Measurements from ENCODE around the gene TMEM201.

Gene TMEM201

DNA sequence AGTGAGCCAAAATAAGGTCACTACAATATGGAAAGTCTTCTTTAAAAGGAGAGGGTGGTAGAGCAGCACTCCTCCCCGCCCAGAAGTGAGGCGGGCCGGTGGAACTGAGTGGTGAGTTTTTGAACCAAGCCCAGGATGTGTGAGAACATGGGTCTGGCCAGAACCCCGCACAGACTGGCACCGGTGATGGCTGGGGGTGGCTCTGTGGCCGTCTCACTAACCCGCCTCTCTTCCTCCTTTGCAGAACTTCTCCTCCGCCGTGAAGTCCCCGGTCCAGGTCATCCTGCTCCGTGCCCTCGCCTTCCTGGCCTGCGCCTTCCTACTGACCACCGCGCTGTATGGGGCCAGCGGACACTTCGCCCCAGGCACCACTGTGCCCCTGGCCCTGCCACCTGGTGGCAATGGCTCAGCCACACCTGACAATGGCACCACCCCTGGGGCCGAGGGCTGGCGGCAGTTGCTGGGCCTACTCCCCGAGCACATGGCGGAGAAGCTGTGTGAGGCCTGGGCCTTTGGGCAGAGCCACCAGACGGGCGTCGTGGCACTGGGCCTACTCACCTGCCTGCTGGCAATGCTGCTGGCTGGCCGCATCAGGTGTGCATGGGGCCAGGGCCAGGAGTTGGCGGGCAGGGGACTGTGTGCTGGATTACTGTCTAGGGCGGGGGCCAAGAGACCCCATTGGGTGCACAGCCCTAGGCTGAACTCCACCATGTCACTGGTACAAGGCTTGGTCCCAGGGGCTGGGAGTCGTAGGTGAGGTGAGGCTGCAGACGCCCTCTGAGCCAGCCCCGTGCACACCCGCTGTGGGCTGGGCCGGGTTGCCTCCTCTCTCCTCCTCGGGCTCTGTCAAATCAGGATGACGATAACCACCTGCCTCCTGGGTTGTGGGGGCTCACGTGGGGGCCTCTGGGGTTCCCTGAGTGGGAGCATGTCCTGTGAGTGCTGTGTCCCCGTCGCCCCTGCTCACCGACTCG, 12.4 kb downstream of the TMEM201 start:
- H3K4me3 ChIP-seq (ENCODE audit: low read depth, low read length), result no peak overlapping the region
- DNase-seq (ENCODE audit: low read depth), result no peak
- TF ChIP-seq, protein P1, sequence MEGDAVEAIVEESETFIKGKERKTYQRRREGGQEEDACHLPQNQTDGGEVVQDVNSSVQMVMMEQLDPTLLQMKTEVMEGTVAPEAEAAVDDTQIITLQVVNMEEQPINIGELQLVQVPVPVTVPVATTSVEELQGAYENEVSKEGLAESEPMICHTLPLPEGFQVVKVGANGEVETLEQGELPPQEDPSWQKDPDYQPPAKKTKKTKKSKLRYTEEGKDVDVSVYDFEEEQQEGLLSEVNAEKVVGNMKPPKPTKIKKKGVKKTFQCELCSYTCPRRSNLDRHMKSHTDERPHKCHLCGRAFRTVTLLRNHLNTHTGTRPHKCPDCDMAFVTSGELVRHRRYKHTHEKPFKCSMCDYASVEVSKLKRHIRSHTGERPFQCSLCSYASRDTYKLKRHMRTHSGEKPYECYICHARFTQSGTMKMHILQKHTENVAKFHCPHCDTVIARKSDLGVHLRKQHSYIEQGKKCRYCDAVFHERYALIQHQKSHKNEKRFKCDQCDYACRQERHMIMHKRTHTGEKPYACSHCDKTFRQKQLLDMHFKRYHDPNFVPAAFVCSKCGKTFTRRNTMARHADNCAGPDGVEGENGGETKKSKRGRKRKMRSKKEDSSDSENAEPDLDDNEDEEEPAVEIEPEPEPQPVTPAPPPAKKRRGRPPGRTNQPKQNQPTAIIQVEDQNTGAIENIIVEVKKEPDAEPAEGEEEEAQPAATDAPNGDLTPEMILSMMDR (IDR thresholded peaks at IDR 0.05; ENCODE audit: insufficient read depth, low read depth, low read length, missing control alignments), result no peak

DNA sequence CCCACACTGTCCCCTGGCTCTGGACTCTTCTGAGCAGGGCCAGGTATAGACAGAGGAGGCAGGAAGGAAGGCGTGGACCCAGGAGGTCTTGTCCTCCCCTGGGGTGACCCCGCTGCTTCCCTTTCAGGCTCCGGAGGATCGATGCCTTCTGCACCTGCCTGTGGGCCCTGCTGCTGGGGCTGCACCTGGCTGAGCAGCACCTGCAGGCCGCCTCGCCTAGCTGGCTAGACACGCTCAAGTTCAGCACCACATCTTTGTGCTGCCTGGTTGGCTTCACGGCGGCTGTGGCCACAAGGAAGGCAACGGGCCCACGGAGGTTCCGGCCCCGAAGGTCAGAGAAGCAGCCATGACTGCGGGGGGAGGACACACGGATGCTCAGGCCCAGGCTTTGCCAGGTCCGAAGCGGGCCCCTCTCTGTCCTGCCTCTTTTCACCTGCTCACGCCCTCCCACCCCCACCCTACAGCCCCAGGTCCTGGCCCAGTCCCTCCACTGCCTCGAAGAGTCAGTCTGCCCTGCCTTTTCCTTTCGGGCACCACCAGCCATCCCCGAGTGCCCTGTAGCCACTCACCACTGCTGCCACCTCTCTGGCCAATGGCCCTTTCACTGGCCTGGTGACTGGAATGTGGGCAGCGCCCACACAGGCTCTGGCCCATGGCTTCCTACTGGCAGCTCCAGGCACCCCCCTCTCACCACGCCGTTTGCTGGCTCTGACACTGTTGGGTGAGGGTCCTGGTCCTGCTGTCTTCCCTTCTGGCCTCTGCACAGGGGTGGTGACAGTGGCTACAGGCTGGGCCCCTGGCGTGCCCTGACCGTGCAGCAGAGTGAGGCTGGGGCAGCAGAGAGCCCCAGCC, 13.5 kb downstream of the TMEM201 start:
- H3K4me3 ChIP-seq (ENCODE audit: low read depth, low read length), result no peak overlapping the region
- no peak for DNase-seq (ENCODE audit: low read depth)
- TF ChIP-seq, protein P1 (IDR thresholded peaks at IDR 0.05; ENCODE audit: insufficient read depth, low read depth, low read length, missing control alignments), result no peak

DNA sequence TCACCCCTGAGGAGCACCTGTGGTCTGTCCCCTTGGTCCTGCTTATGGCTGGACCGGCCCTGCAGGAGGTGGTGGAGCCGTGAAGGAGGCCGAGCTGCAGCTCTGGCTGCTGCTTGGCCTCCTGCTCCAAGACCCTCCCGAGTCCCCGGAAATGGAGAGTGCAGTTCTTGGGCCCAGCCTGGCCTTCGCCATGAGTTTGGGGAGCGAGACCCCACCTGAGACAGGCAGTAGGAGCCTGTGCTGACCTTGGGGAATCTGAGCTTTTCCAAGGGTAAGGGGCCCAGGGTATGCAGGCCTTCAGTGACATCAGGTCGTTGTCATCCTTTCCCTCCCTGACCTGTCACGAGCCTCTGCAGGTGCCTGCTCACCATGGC, 14.1 kb downstream of the TMEM201 start:
- DNase-seq (ENCODE audit: low read depth), result no peak
- no peak overlapping the region for H3K4me3 ChIP-seq (ENCODE audit: low read depth, low read length)
- TF ChIP-seq, protein P1 (IDR thresholded peaks at IDR 0.05; ENCODE audit: insufficient read depth, low read depth, low read length, missing control alignments), result no peak

DNA sequence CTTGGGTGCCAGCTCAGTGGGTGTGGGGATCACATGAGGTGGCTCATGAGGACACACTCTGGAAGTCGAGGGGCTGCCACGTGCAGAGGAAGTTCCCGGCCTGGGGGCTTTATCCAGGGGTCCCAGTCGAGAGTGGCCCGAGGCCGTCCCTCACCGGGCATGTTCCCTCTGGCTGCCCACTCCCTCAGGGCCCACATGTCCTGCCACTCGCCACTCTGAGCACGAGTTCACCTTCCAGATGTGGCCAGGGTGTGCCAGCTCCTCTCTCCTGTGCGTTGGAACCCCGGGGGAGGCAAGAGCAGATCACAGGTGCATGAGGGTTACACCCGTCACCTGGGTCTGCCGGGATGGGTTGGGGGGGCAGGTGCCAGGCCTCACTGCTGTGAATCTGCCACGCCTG, 14.6 kb downstream of the TMEM201 start:
- DNase-seq (ENCODE audit: low read depth), result no peak
- TF ChIP-seq, protein P1 (IDR thresholded peaks at IDR 0.05; ENCODE audit: insufficient read depth, low read depth, low read length, missing control alignments), result no peak

DNA sequence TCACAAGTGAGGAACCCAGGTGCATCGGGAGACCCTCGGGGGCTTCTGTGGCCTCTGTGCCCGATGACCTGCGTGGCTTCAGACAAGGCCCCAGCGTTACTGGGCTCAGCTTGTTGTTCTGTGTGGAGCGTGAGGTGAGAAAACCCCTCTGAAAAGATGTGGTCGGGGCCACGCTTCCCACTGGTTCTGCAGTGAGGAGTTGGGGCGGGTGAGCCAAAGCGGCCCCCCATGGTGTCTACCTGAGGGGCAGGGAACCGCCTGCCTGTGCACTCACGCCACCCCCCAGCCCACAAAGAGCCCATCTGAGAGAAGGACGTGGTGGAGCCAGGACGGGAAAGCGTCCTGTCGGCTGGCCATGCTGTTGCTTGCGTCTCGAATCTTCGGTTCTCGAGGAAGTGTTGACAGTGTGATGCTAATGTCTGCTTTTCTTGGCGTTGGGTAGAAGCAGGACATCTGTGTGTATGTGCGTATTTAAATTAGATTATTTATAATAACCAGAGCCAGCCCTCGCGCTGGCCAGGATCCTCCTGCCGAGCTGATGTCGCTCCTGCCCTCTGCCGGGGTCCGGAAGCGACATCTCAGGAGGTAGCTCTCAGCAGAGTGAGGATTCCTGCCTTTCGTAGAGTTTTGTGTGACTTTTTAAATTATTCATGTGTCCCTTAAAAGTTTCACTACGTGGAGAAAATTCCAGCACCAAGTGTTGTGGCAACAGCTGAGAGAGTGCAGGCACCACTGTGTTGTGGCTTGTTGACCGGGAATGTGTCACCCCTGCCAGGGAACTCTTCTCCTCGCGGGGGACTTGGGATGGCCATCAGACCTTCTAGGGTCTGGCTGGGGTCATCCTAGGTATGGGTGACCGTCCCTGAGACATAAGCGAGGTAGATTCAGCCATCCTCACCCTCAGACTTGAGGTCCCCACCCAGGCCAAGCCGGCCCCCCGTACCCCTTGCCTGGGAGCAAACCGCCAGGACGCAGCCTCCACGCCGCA, 15.3 kb downstream of the TMEM201 start:
- H3K4me3 ChIP-seq (ENCODE audit: low read depth, low read length), result no peak overlapping the region
- DNase-seq (ENCODE audit: low read depth), result no peak
- TF ChIP-seq, protein P1 (IDR thresholded peaks at IDR 0.05; ENCODE audit: insufficient read depth, low read depth, low read length, missing control alignments), result no peak

More for the DNA sequence above, 14.6 kb downstream of the TMEM201 start:
- H3K4me3 ChIP-seq (ENCODE audit: low read depth, low read length), result no peak overlapping the region

DNA sequence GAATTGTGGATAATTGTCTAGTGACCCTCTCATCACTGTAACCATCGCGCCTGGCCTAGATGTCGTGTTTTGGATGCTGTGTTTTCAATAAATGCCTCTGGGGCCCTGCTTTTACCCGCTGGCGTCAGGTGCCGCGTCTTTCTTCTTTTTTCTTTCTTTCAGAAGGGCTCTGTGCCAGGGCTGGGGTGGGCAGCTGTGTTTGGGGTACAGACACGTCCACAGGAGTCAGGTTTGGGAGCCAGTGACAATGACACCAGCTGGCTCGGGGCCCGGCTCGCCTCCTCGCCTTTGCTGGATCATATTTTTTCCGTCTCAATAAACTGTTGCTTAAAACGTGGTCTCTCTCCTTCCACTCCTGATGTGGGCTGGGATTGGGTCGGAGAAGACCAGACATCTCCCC, 16.1 kb downstream of the TMEM201 start:
- TF ChIP-seq, protein P1 (IDR thresholded peaks at IDR 0.05; ENCODE audit: insufficient read depth, low read depth, low read length, missing control alignments), result no peak
- H3K4me3 ChIP-seq (ENCODE audit: low read depth, low read length), result no peak overlapping the region
- DNase-seq (ENCODE audit: low read depth), result no peak
